Measurements from ENCODE around the gene MBNL3.

GRCh38 chrX:132412208-132412607 is 76.6 kb downstream of the MBNL3 start:
- TF ChIP-seq ZNF263 (CRISPR knock-in tag; IDR thresholded peaks at IDR 0.05; ENCODE audit: borderline replicate concordance) (no peak), SMC3 (conservative IDR thresholded peaks at IDR 0.05; ENCODE audit: insufficient read depth, low read depth, low read length) (no peak), MXI1 (IDR thresholded peaks at IDR 0.05; ENCODE audit: low read depth, low read length) (no peak), GTF2A2 (tag; IDR thresholded peaks at IDR 0.05) (no peak), FOXJ3 (CRISPR knock-in tag; IDR thresholded peaks at IDR 0.05) (no peak), POLR2AphosphoS5 (IDR thresholded peaks at IDR 0.05; ENCODE audit: control insufficient read depth, insufficient read depth, low read depth, low read length) (no peak), E2F4 (CRISPR knock-in tag; IDR thresholded peaks at IDR 0.05; ENCODE audit: low read depth) (no peak), ILK (tag; IDR thresholded peaks at IDR 0.05; ENCODE audit: borderline replicate concordance, low read depth) (no peak), SIN3B (IDR thresholded peaks at IDR 0.05; ENCODE audit: low read depth) (no peak), POLR2A (conservative IDR thresholded peaks at IDR 0.05) (no peak)
- TF ChIP-seq, protein P1, sequence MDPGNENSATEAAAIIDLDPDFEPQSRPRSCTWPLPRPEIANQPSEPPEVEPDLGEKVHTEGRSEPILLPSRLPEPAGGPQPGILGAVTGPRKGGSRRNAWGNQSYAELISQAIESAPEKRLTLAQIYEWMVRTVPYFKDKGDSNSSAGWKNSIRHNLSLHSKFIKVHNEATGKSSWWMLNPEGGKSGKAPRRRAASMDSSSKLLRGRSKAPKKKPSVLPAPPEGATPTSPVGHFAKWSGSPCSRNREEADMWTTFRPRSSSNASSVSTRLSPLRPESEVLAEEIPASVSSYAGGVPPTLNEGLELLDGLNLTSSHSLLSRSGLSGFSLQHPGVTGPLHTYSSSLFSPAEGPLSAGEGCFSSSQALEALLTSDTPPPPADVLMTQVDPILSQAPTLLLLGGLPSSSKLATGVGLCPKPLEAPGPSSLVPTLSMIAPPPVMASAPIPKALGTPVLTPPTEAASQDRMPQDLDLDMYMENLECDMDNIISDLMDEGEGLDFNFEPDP (CRISPR knock-in tag; IDR thresholded peaks at IDR 0.05) = no peak
- TF ChIP-seq, protein P2, sequence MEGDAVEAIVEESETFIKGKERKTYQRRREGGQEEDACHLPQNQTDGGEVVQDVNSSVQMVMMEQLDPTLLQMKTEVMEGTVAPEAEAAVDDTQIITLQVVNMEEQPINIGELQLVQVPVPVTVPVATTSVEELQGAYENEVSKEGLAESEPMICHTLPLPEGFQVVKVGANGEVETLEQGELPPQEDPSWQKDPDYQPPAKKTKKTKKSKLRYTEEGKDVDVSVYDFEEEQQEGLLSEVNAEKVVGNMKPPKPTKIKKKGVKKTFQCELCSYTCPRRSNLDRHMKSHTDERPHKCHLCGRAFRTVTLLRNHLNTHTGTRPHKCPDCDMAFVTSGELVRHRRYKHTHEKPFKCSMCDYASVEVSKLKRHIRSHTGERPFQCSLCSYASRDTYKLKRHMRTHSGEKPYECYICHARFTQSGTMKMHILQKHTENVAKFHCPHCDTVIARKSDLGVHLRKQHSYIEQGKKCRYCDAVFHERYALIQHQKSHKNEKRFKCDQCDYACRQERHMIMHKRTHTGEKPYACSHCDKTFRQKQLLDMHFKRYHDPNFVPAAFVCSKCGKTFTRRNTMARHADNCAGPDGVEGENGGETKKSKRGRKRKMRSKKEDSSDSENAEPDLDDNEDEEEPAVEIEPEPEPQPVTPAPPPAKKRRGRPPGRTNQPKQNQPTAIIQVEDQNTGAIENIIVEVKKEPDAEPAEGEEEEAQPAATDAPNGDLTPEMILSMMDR (IDR thresholded peaks at IDR 0.05 in 2 of 3, conservative IDR thresholded peaks at IDR 0.05 in 1 of 3; ENCODE audit: insufficient read depth in 2 of 3, low read depth in 1 of 3, low read length in 3 of 3) = no peak
